Measurements from ENCODE around the gene KCNJ10.
A peak's percentile ranks its signal among the peaks of the same experiment; 100 is the strongest.

Gene KCNJ10

DNA sequence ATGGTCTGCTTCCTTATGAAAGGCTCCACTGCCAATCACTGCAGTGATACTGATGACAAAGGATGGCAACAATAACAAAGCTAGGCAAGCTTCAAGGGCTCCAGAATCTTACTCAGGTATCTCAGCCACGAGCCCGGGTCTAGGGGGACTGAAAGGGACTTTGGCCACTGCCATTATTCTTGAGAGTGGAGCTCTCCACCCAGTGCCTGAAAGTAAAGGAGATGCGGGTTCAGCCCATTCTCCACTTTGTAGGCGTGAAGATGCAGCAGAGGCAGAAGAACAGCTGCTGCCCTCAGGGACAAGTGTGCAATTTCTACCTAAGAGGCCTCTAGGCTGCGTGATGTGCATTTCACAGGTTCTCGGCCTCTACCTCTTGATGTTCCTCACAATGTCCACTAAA, 84.5 kb downstream of the KCNJ10 start:
- no peak for DNase-seq

- no peak for DNase-seq
Observed at GRCh38 chr1:159983681-159984080, 86.3 kb downstream of the KCNJ10 start.

- no peak for DNase-seq
Observed at GRCh38 chr1:159982280-159982679, 87.7 kb downstream of the KCNJ10 start.

DNA sequence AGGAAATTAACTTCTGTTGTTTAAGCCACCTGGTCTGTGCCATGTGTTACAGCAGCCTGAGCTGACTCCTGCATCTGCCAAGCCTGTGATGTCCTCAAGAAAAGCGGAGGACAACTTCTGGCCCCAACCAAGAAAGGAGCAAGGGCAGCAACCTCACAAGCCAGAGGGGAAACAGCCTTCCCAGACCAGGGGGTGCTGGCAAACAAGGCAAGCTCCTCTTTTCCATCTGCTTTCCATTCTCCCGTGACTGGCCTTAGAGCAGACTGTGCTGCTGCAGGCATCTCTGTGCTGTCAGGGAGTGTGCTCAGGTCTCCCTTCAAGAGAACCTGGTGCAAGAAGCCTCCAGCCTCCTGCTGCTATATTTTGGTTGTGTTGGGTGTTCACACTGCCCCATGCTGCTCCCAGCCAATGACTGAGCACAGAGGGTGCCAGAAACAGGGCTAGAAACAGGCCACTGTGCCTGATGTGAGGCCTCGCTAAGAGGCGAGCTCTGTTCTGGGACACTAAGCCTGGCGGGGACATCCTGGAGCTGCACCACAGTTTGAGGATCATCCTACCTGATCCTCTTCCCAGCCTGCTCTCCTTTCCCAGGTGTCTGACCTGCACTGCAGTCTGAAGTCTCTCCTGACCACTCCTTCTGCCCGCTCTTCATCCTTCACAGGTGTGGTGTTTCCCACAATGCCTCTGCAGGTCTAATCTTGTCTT, 88.5 kb downstream of the KCNJ10 start:
- no peak for DNase-seq

- no peak for DNase-seq
Observed at GRCh38 chr1:159980786-159981185, 89.2 kb downstream of the KCNJ10 start.

DNA sequence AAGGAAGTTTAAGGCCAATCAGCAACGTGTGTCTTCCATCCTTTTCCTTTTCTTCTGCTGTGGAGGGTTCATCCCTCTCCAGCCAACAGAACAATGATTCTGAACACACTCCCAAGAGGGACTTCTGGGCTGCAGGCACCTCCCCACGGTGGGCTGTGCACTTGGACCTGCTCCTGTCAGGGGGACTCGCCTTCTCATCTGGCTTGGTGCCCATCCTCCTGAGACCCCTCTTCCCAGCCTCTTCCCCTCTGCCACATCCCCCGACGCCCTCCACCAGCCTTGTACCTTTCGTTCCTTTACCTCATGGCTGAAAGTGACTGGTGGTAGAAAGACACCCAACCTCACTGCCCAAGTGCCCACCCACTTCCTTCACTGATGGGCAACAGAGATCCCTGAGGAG, 89.9 kb downstream of the KCNJ10 start:
- no peak for DNase-seq

GRCh38 chr1:159979257-159979656, 90.7 kb downstream of the KCNJ10 start:
- no peak for DNase-seq

DNA sequence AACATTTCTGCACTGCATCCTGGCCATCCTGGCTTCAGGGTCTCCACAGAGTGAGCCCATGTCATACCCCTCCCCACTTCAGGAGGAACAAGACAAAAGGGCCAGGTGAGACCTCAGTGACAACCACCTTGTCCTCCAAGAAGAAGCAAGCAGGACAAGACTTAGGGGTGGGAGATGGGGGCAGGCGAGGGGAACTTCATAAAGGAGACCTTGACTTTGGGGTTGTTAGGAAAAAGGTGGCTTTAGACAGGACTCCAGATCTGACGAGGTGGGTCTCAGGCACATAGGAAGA, 91.9 kb downstream of the KCNJ10 start:
- DNase-seq, result no peak

DNA sequence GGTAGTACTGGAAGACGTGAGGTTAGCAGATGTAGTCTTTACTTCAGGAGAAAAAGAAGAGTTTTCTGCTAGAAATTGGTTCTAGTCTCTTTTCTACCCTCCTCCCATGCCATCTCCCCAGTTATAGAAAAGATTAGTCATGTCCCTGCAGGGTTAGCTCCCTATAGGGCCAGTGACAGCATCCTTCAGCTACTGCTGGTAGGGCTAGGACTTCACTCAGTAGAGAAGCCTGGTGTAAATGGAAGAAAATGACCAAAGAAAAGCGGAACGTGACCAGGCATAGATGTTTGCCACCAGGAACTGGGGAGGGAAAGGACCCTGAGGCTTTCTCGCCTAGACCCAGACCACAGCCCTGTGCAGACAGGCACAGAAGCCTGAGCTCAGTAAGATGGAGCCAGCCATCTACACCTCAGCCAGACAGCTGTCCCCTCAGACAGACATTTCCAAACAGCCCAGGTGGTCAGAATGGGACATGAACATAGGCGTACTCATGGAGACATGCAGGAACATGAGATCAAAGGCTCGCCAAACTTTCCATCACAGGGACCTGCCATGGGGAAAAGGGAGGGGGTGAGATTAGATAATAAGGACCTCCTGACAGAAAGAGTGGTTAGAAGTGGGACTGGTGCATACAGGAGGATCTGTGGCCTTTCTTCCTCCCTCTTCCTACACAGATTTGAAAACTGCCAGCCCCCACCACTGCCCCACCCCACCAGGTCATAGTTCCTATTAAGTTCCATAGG, 92.4 kb downstream of the KCNJ10 start:
- DNase-seq, result no peak

- DNase-seq, result no peak
Observed at GRCh38 chr1:159974350-159974965, 95.5 kb downstream of the KCNJ10 start.

GRCh38 chr1:159973350-159973940, 96.5 kb downstream of the KCNJ10 start:
- no peak for DNase-seq

DNA sequence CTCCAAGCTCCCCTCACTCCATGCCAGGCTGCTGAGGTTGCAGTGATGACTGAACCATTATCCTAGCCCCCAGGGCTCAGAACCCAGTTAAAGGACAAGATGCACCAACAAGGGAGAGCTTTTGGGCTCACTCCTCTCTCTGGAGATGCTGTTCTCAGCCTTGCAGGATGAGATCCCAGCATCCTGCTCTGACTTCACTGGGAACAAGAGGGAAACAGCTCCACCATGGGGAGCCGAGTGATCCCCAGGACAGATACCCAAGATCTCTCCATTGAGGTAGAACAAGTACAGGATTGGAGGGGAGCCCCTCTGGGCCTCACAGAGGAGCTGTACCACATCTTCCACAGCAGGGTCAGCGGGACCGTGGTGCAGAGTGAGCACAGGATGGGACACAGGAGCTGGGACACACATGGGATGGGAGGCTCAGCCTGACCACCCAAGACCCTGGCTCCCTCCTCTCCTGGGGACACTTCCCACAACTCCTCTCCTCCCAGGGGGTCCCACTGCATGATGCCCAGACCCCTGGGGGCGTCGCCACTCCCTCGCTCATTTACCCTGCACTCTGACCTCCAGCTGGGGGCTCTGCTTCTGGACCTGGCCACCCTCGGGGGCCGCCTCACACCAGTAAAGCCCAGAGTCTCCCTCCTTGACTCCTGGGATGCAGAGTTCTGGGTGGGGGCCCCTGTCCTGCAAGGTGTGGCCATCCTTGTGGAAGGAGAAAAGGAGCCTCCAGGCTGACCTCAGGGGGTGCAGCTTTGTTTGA, 97.3 kb downstream of the KCNJ10 start:
- DNase-seq, result no peak

- DNase-seq, result no peak
Observed at GRCh38 chr1:159970932-159971342, 99.0 kb downstream of the KCNJ10 start.

DNA sequence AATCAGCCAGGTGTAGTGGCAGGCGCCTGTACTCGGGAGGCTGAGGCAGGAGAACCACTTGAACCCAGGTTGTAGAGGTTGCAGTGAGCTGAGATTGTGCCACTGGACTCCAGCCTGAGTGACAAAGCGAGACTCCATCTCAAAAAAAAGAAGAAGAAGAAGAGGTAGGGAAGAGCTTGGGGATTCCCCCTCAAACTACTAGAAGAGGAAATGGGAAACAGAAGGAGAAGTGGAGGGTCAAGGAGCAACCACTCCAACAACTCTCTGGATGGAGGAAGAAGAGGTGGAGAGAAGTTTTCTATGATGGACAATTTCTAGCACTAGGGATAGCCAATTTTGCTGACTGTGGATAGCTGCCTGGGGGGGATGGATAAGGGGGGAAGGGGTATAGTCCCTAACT, 101.1 kb downstream of the KCNJ10 start:
- no peak for DNase-seq

GRCh38 chr1:159965263-159965662, 104.7 kb downstream of the KCNJ10 start:
- DNase-seq, result no peak

DNA sequence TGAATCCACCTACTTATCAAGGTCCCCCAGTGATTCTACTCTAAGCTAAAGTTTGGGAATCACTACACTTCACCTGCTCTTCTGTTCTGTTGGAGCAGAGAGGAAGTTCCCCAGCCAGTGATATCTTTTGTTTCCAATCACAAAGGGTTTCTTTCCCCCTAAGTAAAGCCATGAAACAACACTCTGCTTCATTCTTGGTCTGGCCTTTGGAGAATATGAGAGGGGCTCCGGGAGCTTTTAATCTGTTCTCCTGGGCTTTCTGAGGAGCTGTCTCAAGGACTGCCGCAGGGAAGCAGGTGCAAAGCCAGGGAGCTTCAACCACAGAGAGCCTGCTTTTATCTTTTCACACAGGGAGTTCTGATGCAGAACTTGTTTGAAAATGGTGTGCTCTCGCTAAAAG, 105.8 kb downstream of the KCNJ10 start:
- no peak for DNase-seq

- no peak for DNase-seq
Observed at GRCh38 chr1:159962176-159962575, 107.8 kb downstream of the KCNJ10 start.

DNA sequence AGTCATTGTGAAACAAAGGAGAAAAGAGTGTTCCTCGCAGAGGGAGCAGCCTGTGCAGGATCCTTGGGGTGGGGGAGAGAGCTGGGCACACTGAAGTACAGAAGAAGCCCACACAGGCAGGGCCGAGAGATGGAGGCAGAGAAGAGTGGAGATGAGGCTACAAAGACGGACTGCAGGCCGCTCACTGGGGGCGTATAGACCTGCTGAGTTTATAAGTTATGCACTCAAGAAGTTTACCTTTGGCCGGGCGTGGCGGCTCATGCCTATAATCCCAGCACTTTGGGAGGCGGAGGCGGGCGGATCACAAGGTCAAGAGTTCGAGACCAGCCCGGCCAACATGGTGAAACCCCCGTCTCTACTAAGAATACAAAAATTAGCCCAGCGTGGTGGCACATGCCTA, 108.3 kb downstream of the KCNJ10 start:
- DNase-seq, result no peak

- no peak for DNase-seq
Observed at GRCh38 chr1:159960721-159961381, 109.1 kb downstream of the KCNJ10 start.

GRCh38 chr1:159959451-159959850, 110.5 kb downstream of the KCNJ10 start:
- no peak for DNase-seq

- DNase-seq, result peak; percentile 56
Observed at GRCh38 chr1:159958719-159959380, 111.1 kb downstream of the KCNJ10 start.

GRCh38 chr1:159957824-159958268, 112.1 kb downstream of the KCNJ10 start:
- no peak for DNase-seq

All from activated CD4-positive, alpha-beta T cell treated with anti-CD3 and anti-CD28 coated beads, Interleukin-2, amount 50 U/mL, for 16 hours (primary cell).